LNCaP clone FGC (cell line): ENCODE data around the gene POLN.

ENCODE experiments used
- DNase-seq: peaks from one replicate; pipeline ENCODE4 v3.0.0-alpha.2; 2011; ENCODE audit warnings: low read depth
- H3K4me3 ChIP-seq: 2 replicates; pipeline ENCODE4 v1.5.1; 2011; ENCODE audit warnings: mild to moderate bottlenecking, low read depth, low read length, control low read depth
- TF ChIP-seq, protein P1 (sequence below): IDR thresholded peaks from 2 replicates; pipeline ENCODE4 v1.5.1; 2012; ENCODE audit warnings: mild to moderate bottlenecking; ENCODE audit not compliant: control insufficient read depth, insufficient read depth; ENCODE audit errors: extremely low read depth

Gene POLN

DNA sequence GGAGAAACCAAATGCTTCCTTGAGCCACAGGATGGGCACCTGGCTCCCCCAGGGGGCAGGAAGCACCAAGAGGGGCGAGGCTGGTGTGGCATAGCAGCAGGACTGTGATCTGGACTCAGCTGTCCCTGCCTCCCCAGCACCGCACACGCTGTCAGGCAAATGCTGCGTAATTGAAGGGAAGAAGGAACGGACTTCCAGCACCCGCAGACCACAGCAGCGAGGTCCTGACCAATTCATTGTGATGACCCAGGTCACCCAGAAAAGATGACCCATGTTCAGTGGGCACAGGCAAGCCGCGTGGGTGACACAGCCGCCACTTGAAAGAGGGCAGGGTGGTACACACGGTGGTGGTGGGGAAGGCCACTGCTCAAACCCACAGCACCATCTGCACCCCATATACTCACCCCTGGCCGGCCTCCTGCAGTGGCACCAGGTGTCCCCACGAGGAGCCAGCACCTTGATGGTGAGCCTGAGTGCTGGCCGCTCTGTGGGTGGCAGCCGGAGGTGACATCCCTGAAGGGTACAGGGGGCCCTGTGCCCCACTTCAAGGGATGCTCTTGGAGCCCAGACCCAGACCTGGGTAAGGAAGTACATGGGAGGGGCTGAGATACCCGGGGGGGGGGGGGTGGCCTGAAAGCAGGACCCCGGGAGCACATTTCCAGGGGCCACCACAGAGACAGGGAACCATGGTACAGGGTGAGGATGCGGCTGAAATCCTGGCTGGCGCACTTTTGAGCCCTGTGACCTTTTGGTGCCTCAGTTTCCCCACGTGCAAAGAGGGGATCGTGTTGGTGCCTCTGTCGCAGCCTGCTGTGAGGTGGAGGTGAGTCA is 171.3 kb downstream of the POLN start:
- DNase-seq = no peak
- TF ChIP-seq, protein P1, sequence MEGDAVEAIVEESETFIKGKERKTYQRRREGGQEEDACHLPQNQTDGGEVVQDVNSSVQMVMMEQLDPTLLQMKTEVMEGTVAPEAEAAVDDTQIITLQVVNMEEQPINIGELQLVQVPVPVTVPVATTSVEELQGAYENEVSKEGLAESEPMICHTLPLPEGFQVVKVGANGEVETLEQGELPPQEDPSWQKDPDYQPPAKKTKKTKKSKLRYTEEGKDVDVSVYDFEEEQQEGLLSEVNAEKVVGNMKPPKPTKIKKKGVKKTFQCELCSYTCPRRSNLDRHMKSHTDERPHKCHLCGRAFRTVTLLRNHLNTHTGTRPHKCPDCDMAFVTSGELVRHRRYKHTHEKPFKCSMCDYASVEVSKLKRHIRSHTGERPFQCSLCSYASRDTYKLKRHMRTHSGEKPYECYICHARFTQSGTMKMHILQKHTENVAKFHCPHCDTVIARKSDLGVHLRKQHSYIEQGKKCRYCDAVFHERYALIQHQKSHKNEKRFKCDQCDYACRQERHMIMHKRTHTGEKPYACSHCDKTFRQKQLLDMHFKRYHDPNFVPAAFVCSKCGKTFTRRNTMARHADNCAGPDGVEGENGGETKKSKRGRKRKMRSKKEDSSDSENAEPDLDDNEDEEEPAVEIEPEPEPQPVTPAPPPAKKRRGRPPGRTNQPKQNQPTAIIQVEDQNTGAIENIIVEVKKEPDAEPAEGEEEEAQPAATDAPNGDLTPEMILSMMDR = no peak
- no peak overlapping the region for H3K4me3 ChIP-seq

DNA sequence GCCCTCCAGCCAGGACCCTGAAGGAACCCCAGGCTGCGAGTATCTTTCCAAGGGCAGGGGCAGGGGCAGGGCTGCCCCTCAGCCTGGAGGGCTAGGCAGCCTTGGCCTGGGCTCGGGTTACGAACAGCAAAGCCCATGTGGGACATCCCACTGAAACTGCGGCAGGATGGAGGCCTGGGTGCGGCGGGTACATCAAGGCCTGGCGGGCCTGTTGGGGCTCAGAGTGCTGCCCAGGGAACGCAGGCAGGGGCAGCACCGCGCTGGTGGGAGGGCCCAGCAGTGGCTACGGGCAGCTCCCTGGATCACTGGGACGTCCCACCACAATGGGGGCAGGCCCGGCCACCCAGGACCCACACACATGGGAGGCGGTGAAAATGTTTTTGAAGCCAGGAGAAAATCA is 171.9 kb downstream of the POLN start:
- no peak overlapping the region for H3K4me3 ChIP-seq
- TF ChIP-seq, protein P1 = no peak
- DNase-seq = no peak

DNA sequence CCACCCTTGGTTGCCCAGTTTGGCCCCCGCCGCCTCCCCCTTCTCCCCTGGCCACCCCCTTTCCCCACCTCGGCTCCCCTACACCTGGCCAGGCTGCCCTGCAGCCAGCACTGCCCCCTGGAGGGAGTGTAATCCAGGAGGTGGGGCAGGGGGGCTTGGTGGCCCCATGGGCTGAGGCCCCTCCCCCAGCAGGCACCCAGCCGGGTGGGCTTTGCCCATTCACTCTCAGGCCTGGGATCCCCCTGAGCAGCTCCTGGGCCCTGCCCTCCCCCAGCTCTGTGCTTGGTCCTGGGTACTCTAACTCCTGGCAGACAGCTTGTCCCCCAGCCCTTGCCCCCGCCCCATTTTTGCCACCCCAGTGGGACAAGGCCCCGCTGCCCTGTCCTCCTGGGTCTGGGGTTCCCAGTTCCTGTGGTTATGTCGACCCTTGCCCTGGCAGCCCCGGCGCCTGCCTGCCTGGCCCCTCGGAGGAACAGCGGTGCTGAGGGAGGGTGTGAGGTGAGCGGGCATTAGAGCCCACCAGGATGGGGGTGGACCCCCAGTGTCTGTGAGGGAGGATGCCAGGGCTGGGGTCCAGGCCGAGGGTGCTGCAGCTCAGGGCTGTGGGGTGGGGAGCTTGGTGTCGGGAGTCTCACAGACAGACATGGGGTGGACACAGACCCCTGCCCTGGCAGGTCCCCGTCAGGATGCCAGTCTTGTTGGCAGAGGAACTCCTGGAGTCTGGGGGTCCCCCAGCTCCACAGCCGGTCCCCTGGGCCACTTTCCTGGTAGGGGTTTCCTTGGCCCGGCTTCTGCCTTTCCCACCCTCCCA is 172.6 kb downstream of the POLN start:
- no peak for DNase-seq
- H3K4me3 ChIP-seq = no peak overlapping the region
- TF ChIP-seq, protein P1 = no peak

DNA sequence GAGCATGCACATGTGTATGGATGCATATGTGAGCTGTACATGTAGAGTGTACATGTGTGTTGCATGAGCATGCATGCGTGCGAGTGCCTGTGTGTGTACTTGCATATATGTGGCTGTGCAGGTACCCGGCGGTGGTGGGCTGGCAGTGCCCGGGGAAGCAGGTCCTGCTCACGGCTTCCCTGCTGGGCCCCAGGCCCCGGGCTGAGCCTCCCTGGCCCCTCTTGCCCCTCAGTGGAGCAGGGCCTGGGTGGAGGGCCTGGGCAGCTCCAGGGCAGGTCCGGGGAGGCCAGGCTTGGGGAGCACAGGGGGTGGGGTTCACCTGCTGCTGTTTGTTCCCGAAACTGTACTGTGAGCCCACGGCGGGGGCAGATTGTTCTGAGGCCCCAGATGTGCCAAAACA is 173.4 kb downstream of the POLN start:
- no peak for DNase-seq
- TF ChIP-seq, protein P1 = no peak
- H3K4me3 ChIP-seq = no peak overlapping the region

DNA sequence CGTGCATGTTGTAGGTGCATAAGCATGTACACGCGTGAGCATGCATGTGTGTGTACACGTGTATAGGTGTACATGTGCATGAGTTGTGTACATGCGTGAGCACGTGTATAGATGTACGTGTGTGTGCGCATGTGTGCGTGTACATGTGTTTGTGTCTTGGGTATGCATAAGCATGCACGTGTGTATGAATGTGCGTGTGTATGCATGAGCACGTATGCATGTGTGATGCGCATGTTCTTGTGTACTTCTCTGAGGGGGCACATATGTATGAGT is 173.8 kb downstream of the POLN start:
- TF ChIP-seq, protein P1 = no peak
- no peak for DNase-seq
- H3K4me3 ChIP-seq = no peak overlapping the region

DNA sequence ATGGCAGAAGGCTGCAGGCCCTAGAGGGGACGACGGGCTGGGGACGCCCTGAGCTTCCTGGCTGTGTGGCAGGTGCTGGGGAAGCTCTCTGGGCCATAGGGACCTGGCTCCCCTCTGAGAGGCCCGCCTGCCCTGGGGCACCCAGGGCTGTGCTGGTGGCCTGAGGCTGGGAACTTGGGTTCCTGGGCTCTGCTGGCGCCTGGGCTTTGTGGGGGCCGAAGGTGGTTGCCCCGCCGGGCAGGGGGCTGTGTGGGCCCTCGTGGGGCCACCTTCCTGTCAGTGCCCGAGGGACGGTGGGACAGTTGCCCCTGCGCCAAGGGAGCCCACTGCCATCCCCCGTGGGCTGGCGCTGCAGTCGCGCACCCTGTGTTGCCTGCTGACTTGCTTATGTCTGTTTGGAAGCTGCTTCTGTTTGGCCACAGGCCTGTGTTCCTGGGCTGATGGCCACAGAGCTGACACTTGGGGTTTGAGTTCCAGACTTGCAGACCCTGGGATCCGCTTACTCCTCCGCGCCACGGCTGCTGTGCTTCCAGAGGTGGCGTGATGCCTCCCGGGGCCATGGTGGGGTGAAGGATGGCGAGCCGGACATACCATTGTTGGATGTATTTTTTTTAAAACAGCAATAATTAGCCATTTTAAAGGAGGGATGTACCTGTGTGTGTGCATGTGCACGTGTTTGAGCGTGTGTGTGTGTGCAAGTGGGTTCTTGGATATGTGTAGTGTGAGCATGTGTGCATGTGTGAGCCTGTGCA is 174.3 kb downstream of the POLN start:
- no peak overlapping the region for H3K4me3 ChIP-seq
- DNase-seq = no peak
- TF ChIP-seq, protein P1 = no peak
